Caki2 (cell line): ENCODE results near the gene PPP1R1C. TPM values are rescaled to one million over a fixed set of nuclear protein-coding genes. Genes with fewer than 3 reads are reported as not detected.
"Not testable (repeated sequence)": the region's sequence is repeated elsewhere in the genome, so short reads cannot be mapped to it uniquely, and the experiment has no call there.

Source experiments
- DNase-seq: peaks from one replicate; pipeline ENCODE4 v3.0.0-alpha.2; 2015; ENCODE audit warnings: low read depth
- in situ Hi-C: cut with HindIII; loops from 2 replicates; pipeline ENCODE4 v1.10.0; 2016; ENCODE audit warnings: low sequenced_read_pairs, low pct_unique_long_range_greater_than_20kb, mixed read lengths
- total RNA-seq: library from RNA; depleted of rRNA; stranded (reverse); fragments of >200 nt; shearing (Covaris generic); gene quantifications from 2 replicates; pipeline ENCODE4 v1.2.3, GENCODE V29; 2014; ENCODE audit warnings: low replicate concordance

The PPP1R1C gene
- total RNA-seq, 1 experiment from 2014 or later = 0.41 TPM

- in situ Hi-C loops = no loop called here
- DNase-seq = no peak
These were observed 13.4 kb downstream of the PPP1R1C start for GRCh38 chr2:181998891-181999654.

- DNase-seq = no peak
- in situ Hi-C loops = no loop called here
These were observed 14.3 kb downstream of the PPP1R1C start for GRCh38 chr2:181999911-182000310.

GRCh38 chr2:182004945-182005520 is 19.4 kb downstream of the PPP1R1C start:
- in situ Hi-C loops = no loop called here
- no peak for DNase-seq

GRCh38 chr2:182006595-182007341 is 21.1 kb downstream of the PPP1R1C start:
- no peak for DNase-seq
- in situ Hi-C loops = no loop called here

GRCh38 chr2:182014284-182014683 is 28.6 kb downstream of the PPP1R1C start:
- in situ Hi-C loops = no loop called here
- DNase-seq = no peak

GRCh38 chr2:182015334-182016109 is 29.9 kb downstream of the PPP1R1C start:
- DNase-seq = no peak
- in situ Hi-C loops = no loop called here

GRCh38 chr2:182018218-182018617 is 32.6 kb downstream of the PPP1R1C start:
- no peak for DNase-seq
- in situ Hi-C loops = no loop called here

- in situ Hi-C loops = no loop called here
- no peak for DNase-seq
These were observed 34.1 kb downstream of the PPP1R1C start for GRCh38 chr2:182019731-182020130.

GRCh38 chr2:182020286-182021070 is 34.8 kb downstream of the PPP1R1C start:
- no peak for DNase-seq
- in situ Hi-C loops = no loop called here

GRCh38 chr2:182023235-182023634 is 37.6 kb downstream of the PPP1R1C start:
- no peak for DNase-seq
- in situ Hi-C loops = no loop called here

- DNase-seq, in situ Hi-C loops: not testable (repeated sequence)
These were observed 45.2 kb downstream of the PPP1R1C start for GRCh38 chr2:182030875-182031274.

GRCh38 chr2:182031956-182032355 is 46.3 kb downstream of the PPP1R1C start:
- no peak for DNase-seq
- in situ Hi-C loops = no loop called here

- no peak for DNase-seq
- in situ Hi-C loops = no loop called here
These were observed 47.8 kb downstream of the PPP1R1C start for GRCh38 chr2:182033449-182033848.

GRCh38 chr2:182038576-182038975 is 52.9 kb downstream of the PPP1R1C start:
- no peak for DNase-seq
- in situ Hi-C loops = no loop called here

- no peak for DNase-seq
- in situ Hi-C loops = no loop called here
These were observed 57.4 kb downstream of the PPP1R1C start for GRCh38 chr2:182043021-182043420.

- no peak for DNase-seq
- in situ Hi-C loops = no loop called here
These were observed 58.2 kb downstream of the PPP1R1C start for GRCh38 chr2:182043861-182044260.

GRCh38 chr2:182047544-182047943 is 61.9 kb downstream of the PPP1R1C start:
- no peak for DNase-seq
- in situ Hi-C loops = no loop called here

GRCh38 chr2:182048088-182048487 is 62.4 kb downstream of the PPP1R1C start:
- in situ Hi-C loops = no loop called here

More at GRCh38 chr2:182048088-182048487, 62.4 kb downstream of the PPP1R1C start:
- no peak for DNase-seq
